ENCODE data around the gene MINK1.
"Not testable (repeated sequence)": the region's sequence is repeated elsewhere in the genome, so short reads cannot be mapped to it uniquely, and the experiment has no call there.

DNA sequence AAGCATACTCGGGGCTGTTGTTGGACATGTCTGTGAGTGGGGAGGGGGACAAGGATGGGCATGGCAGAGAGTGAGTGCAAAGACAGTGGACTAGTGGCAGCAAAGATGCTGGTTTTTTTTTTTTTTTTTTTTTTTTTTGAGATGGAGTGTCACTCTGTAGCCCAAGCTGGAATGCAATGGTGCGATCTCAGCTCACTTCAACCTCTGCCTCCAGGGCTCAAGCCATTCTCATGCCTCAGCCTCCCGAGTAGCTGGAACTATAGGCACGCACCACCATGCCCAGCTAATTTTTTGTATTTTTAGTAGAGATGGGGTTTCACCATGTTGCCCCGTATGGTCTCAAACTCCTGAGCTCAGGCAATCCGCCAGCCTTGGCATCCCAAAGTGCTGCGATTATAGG lies 24.2 kb downstream of the MINK1 start:
- TF ChIP-seq POLR2AphosphoS5 (IDR thresholded peaks at IDR 0.05; ENCODE audit: low read depth, low read length); JUN (IDR thresholded peaks at IDR 0.05; ENCODE audit: low read depth, low read length); YY1 (IDR thresholded peaks at IDR 0.05; ENCODE audit: low read depth, low read length); POLR2A (IDR thresholded peaks at IDR 0.05; ENCODE audit: control extremely low read depth in 1 of 2, low read depth in 2 of 2, low read length in 2 of 2); EZH2 (IDR thresholded peaks at IDR 0.05; ENCODE audit: low read depth, low read length, severe bottlenecking); SIN3A (conservative IDR thresholded peaks at IDR 0.05 in 1 of 2, IDR thresholded peaks at IDR 0.05 in 1 of 2; ENCODE audit: low read depth in 1 of 2, low read length in 2 of 2); CHD1 (IDR thresholded peaks at IDR 0.05; ENCODE audit: low read depth, low read length); RFX5 (IDR thresholded peaks at IDR 0.05; ENCODE audit: borderline replicate concordance, low read depth, low read length); RAD21 (IDR thresholded peaks at IDR 0.05 in 1 of 2, conservative IDR thresholded peaks at IDR 0.05 in 1 of 2; ENCODE audit: low read depth in 2 of 2, low read length in 2 of 2); GABPA (IDR thresholded peaks at IDR 0.05; ENCODE audit: borderline replicate concordance, insufficient read depth, low read length): not testable (repeated sequence)
- TF ChIP-seq, protein P1, sequence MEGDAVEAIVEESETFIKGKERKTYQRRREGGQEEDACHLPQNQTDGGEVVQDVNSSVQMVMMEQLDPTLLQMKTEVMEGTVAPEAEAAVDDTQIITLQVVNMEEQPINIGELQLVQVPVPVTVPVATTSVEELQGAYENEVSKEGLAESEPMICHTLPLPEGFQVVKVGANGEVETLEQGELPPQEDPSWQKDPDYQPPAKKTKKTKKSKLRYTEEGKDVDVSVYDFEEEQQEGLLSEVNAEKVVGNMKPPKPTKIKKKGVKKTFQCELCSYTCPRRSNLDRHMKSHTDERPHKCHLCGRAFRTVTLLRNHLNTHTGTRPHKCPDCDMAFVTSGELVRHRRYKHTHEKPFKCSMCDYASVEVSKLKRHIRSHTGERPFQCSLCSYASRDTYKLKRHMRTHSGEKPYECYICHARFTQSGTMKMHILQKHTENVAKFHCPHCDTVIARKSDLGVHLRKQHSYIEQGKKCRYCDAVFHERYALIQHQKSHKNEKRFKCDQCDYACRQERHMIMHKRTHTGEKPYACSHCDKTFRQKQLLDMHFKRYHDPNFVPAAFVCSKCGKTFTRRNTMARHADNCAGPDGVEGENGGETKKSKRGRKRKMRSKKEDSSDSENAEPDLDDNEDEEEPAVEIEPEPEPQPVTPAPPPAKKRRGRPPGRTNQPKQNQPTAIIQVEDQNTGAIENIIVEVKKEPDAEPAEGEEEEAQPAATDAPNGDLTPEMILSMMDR (IDR thresholded peaks at IDR 0.05; ENCODE audit: control extremely low read depth in 1 of 3, insufficient read depth in 1 of 3, low read depth in 1 of 3, low read length in 3 of 3), result not testable (repeated sequence)
